ENCODE data around the gene OR11L1. TPM values are rescaled to one million over a fixed set of nuclear protein-coding genes. Genes with fewer than 3 reads are reported as not detected.

OR11L1 gene
- total RNA-seq, 1 experiment from 2014 or later: not detected

- Mint-ChIP-seq H3K36me3 (ENCODE audit: insufficient read depth, unreplicated experiment) (no peaks in the 10 kb centered on the region), H3K27me3 (ENCODE audit: insufficient read depth, unreplicated experiment) (peaks cover 6% of the 10 kb centered on the region), H3K27ac (ENCODE audit: unreplicated experiment) (no peak overlapping the region), H3K4me3 (ENCODE audit: unreplicated experiment) (no peak overlapping the region), H3K4me1 (ENCODE audit: low read depth, unreplicated experiment) (no peaks in the 10 kb centered on the region), H3K9me3 (ENCODE audit: unreplicated experiment) (peaks cover 9% of the 10 kb centered on the region)
- TF ChIP-seq, protein P1, sequence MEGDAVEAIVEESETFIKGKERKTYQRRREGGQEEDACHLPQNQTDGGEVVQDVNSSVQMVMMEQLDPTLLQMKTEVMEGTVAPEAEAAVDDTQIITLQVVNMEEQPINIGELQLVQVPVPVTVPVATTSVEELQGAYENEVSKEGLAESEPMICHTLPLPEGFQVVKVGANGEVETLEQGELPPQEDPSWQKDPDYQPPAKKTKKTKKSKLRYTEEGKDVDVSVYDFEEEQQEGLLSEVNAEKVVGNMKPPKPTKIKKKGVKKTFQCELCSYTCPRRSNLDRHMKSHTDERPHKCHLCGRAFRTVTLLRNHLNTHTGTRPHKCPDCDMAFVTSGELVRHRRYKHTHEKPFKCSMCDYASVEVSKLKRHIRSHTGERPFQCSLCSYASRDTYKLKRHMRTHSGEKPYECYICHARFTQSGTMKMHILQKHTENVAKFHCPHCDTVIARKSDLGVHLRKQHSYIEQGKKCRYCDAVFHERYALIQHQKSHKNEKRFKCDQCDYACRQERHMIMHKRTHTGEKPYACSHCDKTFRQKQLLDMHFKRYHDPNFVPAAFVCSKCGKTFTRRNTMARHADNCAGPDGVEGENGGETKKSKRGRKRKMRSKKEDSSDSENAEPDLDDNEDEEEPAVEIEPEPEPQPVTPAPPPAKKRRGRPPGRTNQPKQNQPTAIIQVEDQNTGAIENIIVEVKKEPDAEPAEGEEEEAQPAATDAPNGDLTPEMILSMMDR (IDR thresholded peaks at IDR 0.05; ENCODE audit: insufficient read depth in 1 of 2, low read depth in 1 of 2, low read length in 1 of 2, severe bottlenecking in 1 of 2, unreplicated experiment in 1 of 2): no peak
- no TSS peak for BruUV-seq (replicated peaks)
- Histone ChIP-seq H3K4me1 (no peaks in the 10 kb centered on the region), H3K4me3 (ENCODE audit: low read depth, low read length) (no peak overlapping the region), H3K36me3 (ENCODE audit: control insufficient read depth, insufficient read depth, low read length) (no peaks in the 10 kb centered on the region), H3K9me3 (no peaks in the 10 kb centered on the region), H3K27me3 (replicated peaks; ENCODE audit: control insufficient read depth, insufficient read depth, low read length) (no peaks in the 10 kb centered on the region)
- no peak for DNase-seq
- CTCF ChIA-PET: no interaction called here
- POLR2A ChIA-PET: no interaction called here
- intact Hi-C loops (cut with micrococcal nuclease; ENCODE audit: unreplicated experiment): no loop called here
Observed at GRCh38 chr1:247865416-247865815, 23.7 kb upstream of the OR11L1 start.

GRCh38 chr1:247864644-247865043 lies 22.9 kb upstream of the OR11L1 start:
- no peaks in the 10 kb centered on the region for H3K36me3 Mint-ChIP-seq (ENCODE audit: insufficient read depth, unreplicated experiment)
- DNase-seq: no peak
- H3K9me3 ChIP-seq: no peaks in the 10 kb centered on the region
- peaks cover 4% of the 10 kb centered on the region for H3K9me3 Mint-ChIP-seq (ENCODE audit: unreplicated experiment)
- CTCF ChIA-PET: no interaction called here
- no peaks in the 10 kb centered on the region for H3K4me1 Mint-ChIP-seq (ENCODE audit: low read depth, unreplicated experiment)
- peaks cover 6% of the 10 kb centered on the region for H3K27me3 Mint-ChIP-seq (ENCODE audit: insufficient read depth, unreplicated experiment)
- H3K27ac Mint-ChIP-seq (ENCODE audit: unreplicated experiment): no peak overlapping the region
- H3K36me3 ChIP-seq (ENCODE audit: control insufficient read depth, insufficient read depth, low read length): no peaks in the 10 kb centered on the region
- H3K4me3 Mint-ChIP-seq (ENCODE audit: unreplicated experiment): no peak overlapping the region
- no peaks in the 10 kb centered on the region for H3K27me3 ChIP-seq (replicated peaks; ENCODE audit: control insufficient read depth, insufficient read depth, low read length)
- no peak overlapping the region for H3K4me3 ChIP-seq (ENCODE audit: low read depth, low read length)
- intact Hi-C loops (cut with micrococcal nuclease; ENCODE audit: unreplicated experiment): no loop called here
- no TSS peak for BruUV-seq (replicated peaks)
- no peaks in the 10 kb centered on the region for H3K4me1 ChIP-seq
- TF ChIP-seq, protein P1 (IDR thresholded peaks at IDR 0.05; ENCODE audit: insufficient read depth in 1 of 2, low read depth in 1 of 2, low read length in 1 of 2, severe bottlenecking in 1 of 2, unreplicated experiment in 1 of 2): no peak
- POLR2A ChIA-PET: no interaction called here

DNA sequence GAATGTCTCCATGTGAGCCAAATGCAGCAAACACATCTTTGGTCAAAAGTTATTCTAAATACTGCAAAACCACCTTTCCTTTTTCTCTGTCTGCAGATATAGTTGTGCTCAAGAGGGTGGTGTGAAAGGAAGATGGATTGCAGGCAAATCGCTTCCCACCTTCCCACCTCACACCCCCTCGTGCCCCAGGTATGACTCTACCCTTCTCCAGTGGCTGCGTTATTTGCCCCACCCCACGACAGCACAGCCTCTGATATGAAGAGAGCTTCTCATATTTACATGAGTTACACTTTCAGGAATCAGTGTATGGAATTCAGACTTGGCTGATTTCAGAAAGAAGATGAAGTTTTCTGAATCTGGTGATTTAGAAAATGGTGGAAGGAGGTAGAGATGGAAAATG lies 21.1 kb upstream of the OR11L1 start:
- TF ChIP-seq, protein P1 (IDR thresholded peaks at IDR 0.05; ENCODE audit: insufficient read depth in 1 of 2, low read depth in 1 of 2, low read length in 1 of 2, severe bottlenecking in 1 of 2, unreplicated experiment in 1 of 2): no peak
- DNase-seq: no peak
- H3K36me3 ChIP-seq (ENCODE audit: control insufficient read depth, insufficient read depth, low read length): no peaks in the 10 kb centered on the region
- Mint-ChIP-seq H3K9me3 (ENCODE audit: unreplicated experiment) (no peaks in the 10 kb centered on the region), H3K27me3 (ENCODE audit: insufficient read depth, unreplicated experiment) (peaks cover 12% of the 10 kb centered on the region), H3K36me3 (ENCODE audit: insufficient read depth, unreplicated experiment) (no peaks in the 10 kb centered on the region), H3K27ac (ENCODE audit: unreplicated experiment) (no peak overlapping the region), H3K4me3 (ENCODE audit: unreplicated experiment) (no peak overlapping the region), H3K4me1 (ENCODE audit: low read depth, unreplicated experiment) (no peaks in the 10 kb centered on the region)
- H3K4me1 ChIP-seq: no peaks in the 10 kb centered on the region
- H3K9me3 ChIP-seq: no peaks in the 10 kb centered on the region
- intact Hi-C loops (cut with micrococcal nuclease; ENCODE audit: unreplicated experiment): no loop called here
- BruUV-seq (replicated peaks): no TSS peak
- CTCF ChIA-PET: no interaction called here
- no peak overlapping the region for H3K4me3 ChIP-seq (ENCODE audit: low read depth, low read length)
- H3K27me3 ChIP-seq (replicated peaks; ENCODE audit: control insufficient read depth, insufficient read depth, low read length): no peaks in the 10 kb centered on the region
- POLR2A ChIA-PET: no interaction called here
